ENCODE results near the gene TTC9. TPM values are rescaled to one million over a fixed set of nuclear protein-coding genes. Genes with fewer than 3 reads are reported as not detected.
A peak's percentile ranks its signal among the peaks of the same experiment; 100 is the strongest.

TTC9 gene
- total RNA-seq, 3 donors from 2014 or later (not counting 1 experiment from before 2014, with no cell fraction given) = 2.4 to 5.6 (median 3.8) TPM

- H3K4me1 Mint-ChIP-seq = peaks cover 8 to 42% of the 10 kb centered on the region in 2 donors
- peak overlapping the region in 1 of 2 donors; percentile 87 for H3K27ac Mint-ChIP-seq
- ATAC-seq (peak; percentile 63 to 65 (median 65)), DNase-seq (peak; percentile 19 to 72)
- Histone ChIP-seq H3K9me3 (ENCODE audit: control insufficient read depth, insufficient read depth, low read length) (no peaks in the 10 kb centered on the region), H3K36me3 (ENCODE audit: control insufficient read depth, insufficient read depth, low read length) (no peaks in the 10 kb centered on the region), H3K27ac (ENCODE audit: low read length) (no peak overlapping the region), H3K27me3 (ENCODE audit: control insufficient read depth, insufficient read depth, low read length) (peaks cover 6% of the 10 kb centered on the region), H3K4me1 (ENCODE audit: control insufficient read depth, insufficient read depth, low read length) (peaks cover 21% of the 10 kb centered on the region), H3K4me3 (ENCODE audit: low read length) (peak overlapping the region; percentile 40)
- intact Hi-C loops (cut with micrococcal nuclease) = no loop called here
- peaks cover 8 to 32% of the 10 kb centered on the region in 2 donors for H3K27me3 Mint-ChIP-seq (ENCODE audit: low read depth in 2 of 2)
- H3K4me3 Mint-ChIP-seq = peak overlapping the region; percentile 93
- no peaks in the 10 kb centered on the region for H3K9me3 Mint-ChIP-seq
- 0% methylated on average over 28 of the region's 28 CpGs for WGBS (ENCODE audit: insufficient coverage)
- TF ChIP-seq CTCF (IDR thresholded peaks at IDR 0.05) = no peak
- H3K36me3 Mint-ChIP-seq = no peaks in the 10 kb centered on the region
Measured at GRCh38 chr14:70640938-70641547, 673 bp upstream of the TTC9 start.

GRCh38 chr14:70642303-70643235 lies 853 bp downstream of the TTC9 start:
- Mint-ChIP-seq H3K36me3 (no peaks in the 10 kb centered on the region), H3K4me1 (peaks cover 8 to 50% of the 10 kb centered on the region in 2 donors), H3K27ac (peak overlapping the region in 1 of 2 donors; percentile 86), H3K9me3 (no peaks in the 10 kb centered on the region), H3K4me3 (peak overlapping the region; percentile 89), H3K27me3 (ENCODE audit: low read depth in 2 of 2) (peaks cover 5 to 27% of the 10 kb centered on the region in 2 donors)
- peak overlapping the region; percentile 26 for H3K27ac ChIP-seq (ENCODE audit: low read length)
- DNase-seq = peak; percentile 24 to 59
- H3K9me3 ChIP-seq (ENCODE audit: control insufficient read depth, insufficient read depth, low read length) = no peaks in the 10 kb centered on the region
- H3K27me3 ChIP-seq (ENCODE audit: control insufficient read depth, insufficient read depth, low read length) = peaks cover 6% of the 10 kb centered on the region
- no peak for TF ChIP-seq CTCF (IDR thresholded peaks at IDR 0.05)
- peak; percentile 28 to 56 (median 35) for ATAC-seq
- peaks cover 21% of the 10 kb centered on the region for H3K4me1 ChIP-seq (ENCODE audit: control insufficient read depth, insufficient read depth, low read length)
- intact Hi-C loops (cut with micrococcal nuclease) = no loop called here
- no peaks in the 10 kb centered on the region for H3K36me3 ChIP-seq (ENCODE audit: control insufficient read depth, insufficient read depth, low read length)
- WGBS (ENCODE audit: insufficient coverage) = 2% methylated on average over 50 of the region's 51 CpGs
- H3K4me3 ChIP-seq (ENCODE audit: low read length) = peak overlapping the region; percentile 45

- H3K27me3 Mint-ChIP-seq (ENCODE audit: low read depth in 2 of 2) = peaks cover 3 to 16% of the 10 kb centered on the region in 2 donors
- H3K4me1 Mint-ChIP-seq = peaks cover 8 to 50% of the 10 kb centered on the region in 2 donors
- 83% methylated on average over 4 of the region's 5 CpGs for WGBS (ENCODE audit: insufficient coverage)
- no peaks in the 10 kb centered on the region for H3K36me3 Mint-ChIP-seq
- peak overlapping the region; percentile 75 for H3K4me3 Mint-ChIP-seq
- DNase-seq (no peak), ATAC-seq (no peak)
- Histone ChIP-seq H3K27ac (ENCODE audit: low read length) (no peak overlapping the region), H3K27me3 (ENCODE audit: control insufficient read depth, insufficient read depth, low read length) (peaks cover 6% of the 10 kb centered on the region), H3K36me3 (ENCODE audit: control insufficient read depth, insufficient read depth, low read length) (no peaks in the 10 kb centered on the region), H3K4me3 (ENCODE audit: low read length) (no peak overlapping the region), H3K9me3 (ENCODE audit: control insufficient read depth, insufficient read depth, low read length) (no peaks in the 10 kb centered on the region), H3K4me1 (ENCODE audit: control insufficient read depth, insufficient read depth, low read length) (peaks cover 21% of the 10 kb centered on the region)
- H3K9me3 Mint-ChIP-seq = no peaks in the 10 kb centered on the region
- intact Hi-C loops (cut with micrococcal nuclease) = no loop called here
- peak overlapping the region in 1 of 2 donors; percentile 86 for H3K27ac Mint-ChIP-seq
- TF ChIP-seq CTCF (IDR thresholded peaks at IDR 0.05) = no peak
Measured at GRCh38 chr14:70643967-70644366, 2.3 kb downstream of the TTC9 start.
